ENCODE data around the gene FGFRL1.

FGFRL1 gene

GRCh38 chr4:999882-1000425, 11.5 kb upstream of the FGFRL1 start:
- peaks cover 90% of the 10 kb centered on the region for H4K20me1 ChIP-seq
- peaks cover 30% of the 10 kb centered on the region for H3K4me1 ChIP-seq
- no peaks in the 10 kb centered on the region for H3K36me3 ChIP-seq
- 0 out of 2 replicates have a peak overlapping the region, but pooled peaks have one; percentile 4 for H3K4me3 ChIP-seq
- peak overlapping the region; percentile 48 for H3K4me2 ChIP-seq
- no peak overlapping the region for H3K27ac ChIP-seq
- H3K27me3 ChIP-seq = peaks cover 98% of the 10 kb centered on the region
- peaks cover 13% of the 10 kb centered on the region; the same call in 1 of the 2 replicates for H3K9me3 ChIP-seq
- no peak overlapping the region for H3K9ac ChIP-seq
- TF ChIP-seq Cebpa-rat (IDR thresholded peaks at IDR 0.05) = no peak

- peaks cover 36% of the 10 kb centered on the region for H3K4me1 ChIP-seq
- no peak overlapping the region for H3K9ac ChIP-seq
- peak overlapping the region; percentile 48; the same call in 1 of the 2 replicates for H3K4me2 ChIP-seq
- no peak overlapping the region for H3K4me3 ChIP-seq
- peaks cover 89% of the 10 kb centered on the region for H4K20me1 ChIP-seq
- no peak for TF ChIP-seq Cebpa-rat (IDR thresholded peaks at IDR 0.05)
- H3K9me3 ChIP-seq = peaks cover 13% of the 10 kb centered on the region; the same call in 1 of the 2 replicates
- H3K36me3 ChIP-seq = no peaks in the 10 kb centered on the region
- H3K27me3 ChIP-seq = peaks cover 99% of the 10 kb centered on the region
- H3K27ac ChIP-seq = no peak overlapping the region
Measured at GRCh38 chr4:1000686-1001260, 10.7 kb upstream of the FGFRL1 start.

- Histone ChIP-seq H3K36me3 (no peaks in the 10 kb centered on the region), H3K9me3 (peaks cover 18% of the 10 kb centered on the region; the same call in 1 of the 2 replicates), H3K4me3 (no peak overlapping the region), H3K27ac (no peak overlapping the region), H3K27me3 (peaks cover 99% of the 10 kb centered on the region), H3K9ac (no peak overlapping the region), H3K4me1 (peaks cover 36% of the 10 kb centered on the region), H3K4me2 (no peak overlapping the region), H4K20me1 (peaks cover 80% of the 10 kb centered on the region)
- TF ChIP-seq Cebpa-rat (IDR thresholded peaks at IDR 0.05) = no peak
Measured at GRCh38 chr4:1001561-1002130, 9.8 kb upstream of the FGFRL1 start.

DNA sequence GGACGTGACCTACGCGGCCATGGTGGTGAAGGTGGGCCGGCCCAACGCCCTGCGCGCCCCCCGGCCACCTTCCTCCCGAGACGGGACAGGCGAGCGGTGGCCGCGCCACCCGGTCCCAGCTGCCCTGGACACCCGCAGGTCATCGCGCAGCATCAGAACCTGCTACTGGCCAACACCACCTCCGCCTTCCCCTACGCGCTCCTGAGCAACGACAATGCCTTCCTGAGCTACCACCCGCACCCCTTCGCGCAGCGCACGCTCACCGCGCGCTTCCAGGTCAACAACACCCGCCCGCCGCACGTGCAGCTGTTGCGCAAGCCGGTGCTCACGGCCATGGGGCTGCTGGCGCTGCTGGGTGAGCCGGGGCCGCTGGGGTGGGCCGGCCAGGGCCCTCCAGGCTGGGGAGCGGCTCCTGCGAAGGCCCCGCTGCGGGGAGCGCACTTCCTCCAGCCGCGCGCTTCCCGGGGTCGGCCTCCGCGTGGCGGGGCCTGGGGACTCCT, 9.2 kb upstream of the FGFRL1 start:
- H3K36me3 ChIP-seq = no peaks in the 10 kb centered on the region
- H3K4me1 ChIP-seq = peaks cover 36% of the 10 kb centered on the region
- peaks cover 23% of the 10 kb centered on the region; the same call in 1 of the 2 replicates for H3K9me3 ChIP-seq
- no peak overlapping the region for H3K4me2 ChIP-seq
- no peak overlapping the region for H3K27ac ChIP-seq
- peaks cover 99% of the 10 kb centered on the region for H3K27me3 ChIP-seq
- peak; percentile 68 for TF ChIP-seq Cebpa-rat (IDR thresholded peaks at IDR 0.05)
- H3K9ac ChIP-seq = no peak overlapping the region
- H4K20me1 ChIP-seq = peaks cover 76% of the 10 kb centered on the region
- no peak overlapping the region for H3K4me3 ChIP-seq

DNA sequence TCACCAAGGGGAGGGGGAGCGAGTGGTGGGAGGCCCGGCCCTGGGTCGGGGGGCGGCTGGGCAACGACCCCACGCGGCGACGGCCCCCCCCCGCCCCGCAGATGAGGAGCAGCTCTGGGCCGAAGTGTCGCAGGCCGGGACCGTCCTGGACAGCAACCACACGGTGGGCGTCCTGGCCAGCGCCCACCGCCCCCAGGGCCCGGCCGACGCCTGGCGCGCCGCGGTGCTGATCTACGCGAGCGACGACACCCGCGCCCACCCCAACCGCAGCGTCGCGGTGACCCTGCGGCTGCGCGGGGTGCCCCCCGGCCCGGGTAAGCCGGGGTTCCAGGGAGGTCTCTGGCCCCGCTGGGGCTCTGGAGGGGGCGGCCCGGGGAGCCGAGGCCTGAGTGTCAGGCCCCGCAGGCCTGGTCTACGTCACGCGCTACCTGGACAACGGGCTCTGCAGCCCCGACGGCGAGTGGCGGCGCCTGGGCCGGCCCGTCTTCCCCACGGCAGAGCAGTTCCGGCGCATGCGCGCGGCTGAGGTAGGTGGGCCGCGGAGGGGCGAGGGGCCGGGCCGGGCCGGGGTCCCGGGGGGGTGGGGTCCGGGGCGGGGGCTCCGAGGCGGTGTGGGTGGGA, 8.7 kb upstream of the FGFRL1 start:
- no peaks in the 10 kb centered on the region for H3K36me3 ChIP-seq
- H4K20me1 ChIP-seq = peaks cover 70% of the 10 kb centered on the region
- no peak overlapping the region for H3K4me2 ChIP-seq
- H3K27me3 ChIP-seq = peaks cover 99% of the 10 kb centered on the region
- H3K4me1 ChIP-seq = peaks cover 31% of the 10 kb centered on the region
- H3K9ac ChIP-seq = no peak overlapping the region
- H3K9me3 ChIP-seq = peaks cover 23% of the 10 kb centered on the region; the same call in 1 of the 2 replicates
- no peak overlapping the region for H3K4me3 ChIP-seq
- no peak for TF ChIP-seq Cebpa-rat (IDR thresholded peaks at IDR 0.05)
- H3K27ac ChIP-seq = no peak overlapping the region

- H3K9ac ChIP-seq = no peak overlapping the region
- no peak overlapping the region for H3K4me2 ChIP-seq
- H3K27ac ChIP-seq = no peak overlapping the region
- no peaks in the 10 kb centered on the region for H3K36me3 ChIP-seq
- H3K27me3 ChIP-seq = peaks cover 99% of the 10 kb centered on the region
- H3K4me1 ChIP-seq = peaks cover 27% of the 10 kb centered on the region
- no peak overlapping the region for H3K4me3 ChIP-seq
- H4K20me1 ChIP-seq = peaks cover 63% of the 10 kb centered on the region
- peaks cover 23% of the 10 kb centered on the region; the same call in 1 of the 2 replicates for H3K9me3 ChIP-seq
- TF ChIP-seq Cebpa-rat (IDR thresholded peaks at IDR 0.05) = no peak
Measured at GRCh38 chr4:1003271-1004070, 8.0 kb upstream of the FGFRL1 start.

DNA sequence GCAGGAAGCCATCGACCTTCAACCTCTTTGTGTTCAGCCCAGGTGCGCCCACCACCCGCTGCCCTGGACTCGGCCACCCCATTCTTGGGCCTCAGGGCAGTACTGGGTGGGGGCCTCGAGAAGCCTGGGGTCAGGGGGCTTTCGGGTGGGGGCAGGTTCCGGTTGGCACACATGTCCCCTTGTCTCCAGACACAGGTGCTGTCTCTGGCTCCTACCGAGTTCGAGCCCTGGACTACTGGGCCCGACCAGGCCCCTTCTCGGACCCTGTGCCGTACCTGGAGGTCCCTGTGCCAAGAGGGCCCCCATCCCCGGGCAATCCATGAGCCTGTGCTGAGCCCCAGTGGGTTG, 7.4 kb upstream of the FGFRL1 start:
- TF ChIP-seq Cebpa-rat (IDR thresholded peaks at IDR 0.05) = no peak
- Histone ChIP-seq H3K9me3 (peaks cover 23% of the 10 kb centered on the region; the same call in 1 of the 2 replicates), H3K27me3 (peaks cover 99% of the 10 kb centered on the region)

GRCh38 chr4:1004557-1005485, 6.6 kb upstream of the FGFRL1 start:
- Histone ChIP-seq H3K9me3 (peaks cover 23% of the 10 kb centered on the region; the same call in 1 of the 2 replicates), H3K27me3 (peaks cover 95% of the 10 kb centered on the region), H4K20me1 (peaks cover 55% of the 10 kb centered on the region), H3K9ac (no peak overlapping the region), H3K4me3 (no peak overlapping the region), H3K36me3 (no peaks in the 10 kb centered on the region), H3K4me2 (no peak overlapping the region; the same call in 1 of the 2 replicates), H3K27ac (no peak overlapping the region), H3K4me1 (peaks cover 27% of the 10 kb centered on the region)
- no peak for TF ChIP-seq Cebpa-rat (IDR thresholded peaks at IDR 0.05)

More for the DNA sequence above, 7.4 kb upstream of the FGFRL1 start:
- Histone ChIP-seq H3K9ac (no peak overlapping the region), H3K27ac (no peak overlapping the region), H3K4me3 (no peak overlapping the region), H3K4me1 (peaks cover 32% of the 10 kb centered on the region), H3K4me2 (no peak overlapping the region), H3K36me3 (no peaks in the 10 kb centered on the region), H4K20me1 (peaks cover 62% of the 10 kb centered on the region)

All from BLaER1 (cell line).